Keratinocyte (primary cell): ENCODE measurements around the gene DCUN1D1.

Experiments
- CTCF ChIP-seq, 3 experiments: IDR thresholded peaks in 1 of 3; conservative IDR thresholded peaks in 1 of 3; optimal IDR thresholded peaks in 1 of 3; 2 replicates in 2 of 3; 3 replicates in 1 of 3; pipeline versions ENCODE3 to v1.5.1; 2011; ENCODE audit warnings: low read length in 3 of 3, mild to moderate bottlenecking in 3 of 3, moderate library complexity in 2 of 3, control low read depth in 1 of 3, inconsistent platforms in 1 of 3; ENCODE audit not compliant: insufficient read depth in 2 of 3; ENCODE audit errors: extremely low read depth in 1 of 3
- EZH2 ChIP-seq: IDR thresholded peaks from one replicate; pipeline ENCODE4 v1.6.1; 2012; ENCODE audit warnings: inconsistent platforms, mild to moderate bottlenecking, low read length, moderate library complexity

- no peak for TF ChIP-seq CTCF (optimal IDR thresholded peaks at IDR 0.05 in 1 of 3, IDR thresholded peaks at IDR 0.05 in 1 of 3, conservative IDR thresholded peaks at IDR 0.05 in 1 of 3; ENCODE audit: extremely low read depth in 1 of 3, insufficient read depth in 2 of 3, low read length in 3 of 3)
- no peak for TF ChIP-seq EZH2
Measured at GRCh38 chr3:183013074-183013473, 32.7 kb upstream of the DCUN1D1 start.
